Astrocyte of the spinal cord (primary cell): ENCODE data around the gene XXYLT1.

ENCODE experiments used
- DNase-seq: peaks from one replicate; pipeline ENCODE4 v3.0.0; 2011; ENCODE audit warnings: low read depth, low spot score
- H3K4me3 ChIP-seq: 2 replicates; pipeline ENCODE4 v1.5.1; 2011; ENCODE audit warnings: low read depth, mild to moderate bottlenecking, low read length, moderate library complexity
- CTCF ChIP-seq: IDR thresholded peaks from 2 replicates; pipeline ENCODE4 v1.5.1; 2012; ENCODE audit warnings: low read depth, mild to moderate bottlenecking, low read length, inconsistent platforms
- in situ Hi-C: cut with HindIII; loops from 2 replicates; pipeline ENCODE4 v1.10.0; 2017; ENCODE audit warnings: low sequenced_read_pairs

The XXYLT1 gene

DNA sequence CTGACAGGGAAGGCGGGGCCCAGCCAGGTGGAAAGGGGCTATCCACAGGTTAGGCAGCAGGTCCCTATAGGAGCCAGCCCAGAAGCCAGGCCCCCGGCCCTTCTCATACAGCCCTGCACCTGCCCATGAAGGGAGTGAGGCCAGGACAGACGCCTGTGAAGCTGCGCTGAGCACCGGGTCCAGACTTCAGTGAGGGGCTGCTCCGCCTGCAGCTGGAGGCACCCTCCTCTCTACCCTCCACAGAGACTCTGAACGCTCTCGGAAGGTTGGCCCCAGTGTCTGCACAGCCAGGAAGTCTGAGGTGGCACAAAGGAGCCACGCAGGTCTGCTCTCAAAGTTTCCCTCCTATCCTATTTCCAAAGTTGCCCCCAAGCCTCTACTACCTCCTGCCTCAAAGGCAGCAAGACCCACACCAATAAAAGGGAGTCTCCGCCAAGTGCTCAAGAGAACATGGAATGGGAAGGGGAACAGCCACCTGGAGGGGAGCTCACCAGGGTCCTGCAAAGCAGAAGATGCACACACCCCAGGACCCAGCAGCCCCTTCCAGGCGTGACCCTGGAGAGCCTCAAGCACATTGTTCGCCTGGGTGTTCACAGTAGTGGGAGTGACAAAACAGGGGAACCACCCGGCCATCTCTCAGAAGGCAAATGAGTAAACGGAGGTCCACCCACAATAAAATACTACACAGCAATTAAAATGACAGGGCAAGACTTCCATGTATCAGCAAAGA is 19.5 kb downstream of the XXYLT1 start:
- no peak for TF ChIP-seq CTCF
- in situ Hi-C loops, result loop anchor here (10.0 kb wide), 1 partner anchor 567 kb away; the partner anchor contains the start of gene FAM43A
- H3K4me3 ChIP-seq, result no peak overlapping the region
- no peak for DNase-seq

- in situ Hi-C loops, result loop anchor here (10.0 kb wide), 1 partner anchor 566 kb away; the partner anchor contains the start of gene FAM43A
- H3K4me3 ChIP-seq, result no peak overlapping the region
- peak; percentile 47 for TF ChIP-seq CTCF
- peak; percentile 38 for DNase-seq
These were observed 20.3 kb downstream of the XXYLT1 start for GRCh38 chr3:195250473-195251251.

DNA sequence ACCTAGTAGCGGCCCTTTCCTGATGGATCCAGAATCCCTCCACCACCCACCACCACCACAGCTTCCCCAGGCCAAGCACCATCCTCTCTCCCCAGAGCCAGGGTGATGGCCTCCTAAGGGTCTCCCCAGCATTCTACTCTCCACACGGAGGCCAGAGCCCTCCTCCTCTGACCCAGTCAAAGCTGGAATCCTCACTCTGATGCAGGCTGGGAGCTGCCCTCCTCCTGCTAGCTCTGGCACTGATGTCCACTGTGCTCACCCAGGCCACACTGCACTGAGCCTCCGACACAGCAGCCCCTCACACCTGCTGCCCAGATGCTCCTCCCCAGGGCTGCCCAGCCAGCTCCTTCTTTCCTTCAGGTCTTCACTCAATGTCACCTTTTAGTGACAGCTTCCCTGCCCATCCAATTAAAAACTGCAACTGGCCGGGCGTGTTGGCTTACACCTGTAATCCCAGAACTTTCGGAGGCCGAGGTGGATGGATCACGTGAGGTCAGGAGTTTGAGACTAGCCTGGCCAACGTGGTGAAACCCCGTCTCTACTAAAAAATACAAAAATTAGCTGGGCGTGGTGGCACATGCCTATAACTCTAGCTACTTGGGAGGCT is 21.0 kb downstream of the XXYLT1 start:
- no peak for DNase-seq
- no peak overlapping the region for H3K4me3 ChIP-seq
- in situ Hi-C loops, result loop anchor here (10.0 kb wide), 1 partner anchor 565 kb away; the partner anchor contains the start of gene FAM43A
- TF ChIP-seq CTCF, result no peak

- no peak overlapping the region for H3K4me3 ChIP-seq
- no peak for TF ChIP-seq CTCF
- in situ Hi-C loops, result no loop called here
- no peak for DNase-seq
These were observed 21.7 kb downstream of the XXYLT1 start for GRCh38 chr3:195249057-195249770.

DNA sequence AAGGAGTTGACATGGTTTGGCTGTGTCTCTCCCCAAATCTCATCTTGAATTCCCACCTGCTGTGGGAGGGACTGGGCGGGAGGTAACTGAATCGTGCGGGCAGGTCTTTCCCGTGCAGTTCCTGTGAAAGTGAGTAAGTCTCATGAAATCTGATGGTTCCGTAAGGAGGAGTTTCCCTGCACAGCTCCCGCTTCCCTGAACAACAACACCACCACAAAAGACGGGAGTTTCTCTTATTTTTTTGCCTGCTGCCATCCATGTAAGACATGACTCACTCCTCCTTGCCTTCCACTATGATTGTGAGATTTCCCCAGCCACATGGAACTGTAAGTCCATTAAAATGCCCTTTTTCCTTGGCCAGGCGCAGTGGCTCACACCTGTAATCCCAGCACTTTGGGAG is 22.7 kb downstream of the XXYLT1 start:
- DNase-seq, result no peak
- TF ChIP-seq CTCF, result no peak
- in situ Hi-C loops, result no loop called here
- H3K4me3 ChIP-seq, result no peak overlapping the region

DNA sequence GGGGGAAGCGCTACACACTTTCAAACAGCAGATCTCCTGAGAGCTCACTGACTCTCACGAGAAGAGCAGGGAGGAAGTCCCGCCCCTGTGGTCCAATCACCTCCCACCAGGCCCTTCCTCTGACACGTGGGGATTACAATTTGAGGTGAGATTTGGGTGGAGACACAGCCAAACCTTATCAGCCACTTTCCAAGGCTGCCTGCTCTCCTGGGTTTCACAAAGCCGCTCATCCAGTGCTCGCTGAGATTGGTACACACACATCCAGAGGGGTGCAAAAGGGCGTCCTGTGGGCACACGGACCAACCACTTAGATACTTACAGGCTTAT is 23.1 kb downstream of the XXYLT1 start:
- in situ Hi-C loops, result no loop called here
- DNase-seq, result no peak
- TF ChIP-seq CTCF, result no peak
- no peak overlapping the region for H3K4me3 ChIP-seq
